ENCODE measurements around the gene CCDC102A.

- no peak for TF ChIP-seq CTCF (IDR thresholded peaks at IDR 0.05 in 4 of 5, conservative IDR thresholded peaks at IDR 0.05 in 1 of 5)
- no peak for TF ChIP-seq POLR2A (IDR thresholded peaks at IDR 0.05)
Observed at GRCh38 chr16:57510016-57510871, 26.1 kb downstream of the CCDC102A start.

Data from gastrocnemius medialis (tissue), 4 donors.